WTC11 (cell line): Measurements from ENCODE around the gene TNXB.

Experiments used
- CTCF ChIP-seq: fragments of 200-600 bp; IDR thresholded peaks from 2 replicates; pipeline ENCODE4 v1.8.0; 2022; ENCODE audit warnings: antibody characterized with exemption
- E2F1 ChIP-seq: sonication (generic); formaldehyde crosslinking; IDR thresholded peaks from 2 replicates; pipeline ENCODE4 v1.8.0; 2022; ENCODE audit warnings: mild to moderate bottlenecking, missing genetic modification reagents
- E2F4 ChIP-seq: sonication (generic); formaldehyde crosslinking; IDR thresholded peaks from 2 replicates; pipeline ENCODE4 v1.8.1; 2022; ENCODE audit warnings: low read depth, mild to moderate bottlenecking, moderate library complexity, missing genetic modification reagents, borderline replicate concordance
- FOXP1 ChIP-seq: sonication (generic); formaldehyde crosslinking; IDR thresholded peaks from 2 replicates; pipeline ENCODE4 v1.8.0; 2022; ENCODE audit warnings: missing genetic modification reagents, mild to moderate bottlenecking, moderate library complexity, borderline replicate concordance
- GRHL2 ChIP-seq: fragments of 250-450 bp; sonication (Bioruptor Pico); IDR thresholded peaks from 2 replicates; pipeline ENCODE4 v1.8.0; 2022; ENCODE audit warnings: mild to moderate bottlenecking, moderate library complexity; ENCODE audit not compliant: insufficient replicate concordance, severe bottlenecking
- IRF2 ChIP-seq: sonication (generic); formaldehyde crosslinking; IDR thresholded peaks from 2 replicates; pipeline ENCODE4 v1.8.0; 2022; ENCODE audit warnings: low read depth, missing genetic modification reagents, borderline replicate concordance
- MAX ChIP-seq: sonication (generic); formaldehyde crosslinking; IDR thresholded peaks from 2 replicates; pipeline ENCODE4 v1.8.0; 2022; ENCODE audit warnings: mild to moderate bottlenecking, missing genetic modification reagents
- SOX15 ChIP-seq: fragments of 250-450 bp; sonication (Bioruptor Pico); IDR thresholded peaks from 2 replicates; pipeline ENCODE4 v1.9.0; 2021; ENCODE audit warnings: mild to moderate bottlenecking
- SP1 ChIP-seq: sonication (generic); formaldehyde crosslinking; conservative IDR thresholded peaks from 2 replicates; pipeline ENCODE4 v1.8.1; 2022; ENCODE audit warnings: missing genetic modification reagents
- USF2 ChIP-seq: sonication (generic); formaldehyde crosslinking; IDR thresholded peaks from 2 replicates; pipeline ENCODE4 v1.8.1; 2023; ENCODE audit warnings: mild to moderate bottlenecking, missing genetic modification reagents, moderate library complexity
- ZNF532 ChIP-seq: fragments of 250-450 bp; sonication (Bioruptor Pico); IDR thresholded peaks from 2 replicates; pipeline ENCODE4 v1.9.0; 2021; ENCODE audit warnings: mild to moderate bottlenecking, borderline replicate concordance

- TF ChIP-seq IRF2 (CRISPR knock-in tag) (no peak), GRHL2 (CRISPR knock-in tag) (no peak), CTCF (no peak), SP1 (CRISPR knock-in tag) (no peak), MAX (CRISPR knock-in tag) (no peak), E2F1 (CRISPR knock-in tag) (no peak), ZNF532 (no peak), USF2 (no peak), SOX15 (CRISPR knock-in tag) (no peak), E2F4 (CRISPR knock-in tag) (no peak), FOXP1 (CRISPR knock-in tag) (no peak)
Observed at GRCh38 chr6:32151863-32152768, 43.0 kb upstream of the TNXB start, which contains the start of gene PRRT1.
